Measurements from ENCODE around the gene TIGD3. TPM values are rescaled to one million over a fixed set of nuclear protein-coding genes. Genes with fewer than 3 reads are reported as not detected.

Gene TIGD3
- total RNA-seq, 4 donors from 2014 or later: 0.34 TPM; not detected in 3

- TF ChIP-seq POLR2A (IDR thresholded peaks at IDR 0.05): no peak
- H3K27me3 ChIP-seq: no peaks in the 10 kb centered on the region
- H3K9me3 ChIP-seq: no peaks in the 10 kb centered on the region
- H3K4me3 ChIP-seq (replicated peaks in 1 of 3): no peak overlapping the region
- 96 to 98% methylated on average over 11 to 20 of the region's 20 CpGs for WGBS, 2 donors
- no peak for DNase-seq
- H3K27ac ChIP-seq: no peak overlapping the region
- intact Hi-C loops (cut with DNase I): no loop called here
- peaks cover 0 to 28% of the 10 kb centered on the region in 2 donors for H3K4me1 ChIP-seq
- peaks cover 24 to 26% of the 10 kb centered on the region in 2 donors for H3K36me3 ChIP-seq
These were observed 39.6 kb downstream of the TIGD3 start for GRCh38 chr11:65394125-65394536.

- TF ChIP-seq CTCF (IDR thresholded peaks at IDR 0.05) (no peak), POLR2A (IDR thresholded peaks at IDR 0.05) (no peak)
- Histone ChIP-seq H3K4me1 (peaks cover 0 to 9% of the 10 kb centered on the region in 2 donors), H3K9me3 (no peaks in the 10 kb centered on the region), H3K27ac (no peak overlapping the region), H3K27me3 (no peaks in the 10 kb centered on the region), H3K4me3 (replicated peaks in 1 of 3) (no peak overlapping the region), H3K36me3 (peaks cover 33 to 45% of the 10 kb centered on the region in 2 donors)
- WGBS, 2 donors: 85 to 96% methylated on average over 8 to 9 of the region's 15 CpGs
- intact Hi-C loops (cut with DNase I): no loop called here
- no peak for DNase-seq
These were observed 41.5 kb downstream of the TIGD3 start for GRCh38 chr11:65395961-65396530.

DNA sequence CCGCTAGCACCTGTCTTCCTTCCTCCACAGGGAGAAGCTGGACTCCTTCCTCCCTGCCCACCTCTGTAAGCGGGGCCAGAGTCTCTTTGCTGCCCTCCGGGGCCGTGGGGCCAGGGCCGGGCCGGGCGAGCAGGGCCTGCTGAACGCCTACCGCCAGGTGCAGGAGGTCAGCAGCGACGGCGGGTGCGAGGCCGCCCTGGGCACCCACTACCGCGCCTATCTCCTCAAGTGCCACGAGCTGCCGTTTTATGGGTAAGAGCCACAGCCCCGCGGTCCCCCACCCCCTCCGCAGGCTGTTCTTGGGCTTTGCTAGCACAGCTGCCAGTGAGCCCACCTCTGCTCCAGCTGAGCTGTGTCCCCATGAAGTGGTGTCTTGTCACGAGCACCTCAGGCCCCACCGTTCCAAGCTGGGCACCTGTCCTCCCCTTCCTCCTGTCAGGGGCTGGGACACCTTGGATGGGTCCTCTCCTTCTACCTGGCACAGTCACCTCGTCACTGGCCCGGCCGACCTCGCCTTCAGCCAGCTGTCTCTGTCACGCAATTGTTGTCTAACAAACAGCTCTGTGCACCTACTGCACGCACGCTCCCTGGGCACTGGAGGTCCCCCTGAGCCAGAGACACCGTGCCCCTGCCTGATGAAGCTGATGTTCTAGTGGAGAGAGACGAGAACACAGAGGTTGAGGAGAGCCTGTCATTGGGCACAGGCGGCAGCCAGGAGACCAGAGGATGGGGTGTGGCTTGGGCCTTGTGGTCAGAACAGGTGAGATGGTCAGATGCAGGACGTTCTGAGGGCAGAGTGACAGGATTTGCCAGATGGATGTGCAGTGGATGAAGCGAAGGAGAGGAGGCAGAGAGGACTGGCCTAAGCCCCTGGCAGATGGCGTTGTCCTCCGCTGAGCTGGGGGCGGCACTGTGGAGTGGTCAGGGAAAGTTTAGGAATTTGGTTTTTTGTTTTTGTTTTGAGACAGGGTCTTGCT, 42.5 kb downstream of the TIGD3 start:
- H3K9me3 ChIP-seq: no peaks in the 10 kb centered on the region
- 94 to 95% methylated on average over 38 of the region's 38 CpGs for WGBS, 2 donors
- intact Hi-C loops (cut with DNase I): no loop called here
- H3K36me3 ChIP-seq: peaks cover 33 to 46% of the 10 kb centered on the region in 2 donors
- no peak overlapping the region for H3K27ac ChIP-seq
- H3K27me3 ChIP-seq: no peaks in the 10 kb centered on the region
- DNase-seq: no peak
- no peaks in the 10 kb centered on the region for H3K4me1 ChIP-seq
- TF ChIP-seq POLR2A (IDR thresholded peaks at IDR 0.05) (no peak), CTCF (IDR thresholded peaks at IDR 0.05) (no peak)
- no peak overlapping the region for H3K4me3 ChIP-seq (replicated peaks in 1 of 3)

GRCh38 chr11:65398362-65398910, 43.9 kb downstream of the TIGD3 start:
- peaks cover 27 to 47% of the 10 kb centered on the region in 2 donors for H3K36me3 ChIP-seq
- no peaks in the 10 kb centered on the region for H3K27me3 ChIP-seq
- H3K9me3 ChIP-seq: no peaks in the 10 kb centered on the region
- intact Hi-C loops (cut with DNase I): no loop called here
- 88 to 94% methylated on average over 10 to 15 of the region's 16 CpGs for WGBS, 2 donors
- no peak for DNase-seq
- no peaks in the 10 kb centered on the region for H3K4me1 ChIP-seq
- H3K4me3 ChIP-seq (replicated peaks in 1 of 3): no peak overlapping the region
- no peak overlapping the region for H3K27ac ChIP-seq
- TF ChIP-seq CTCF (IDR thresholded peaks at IDR 0.05) (no peak), POLR2A (IDR thresholded peaks at IDR 0.05) (no peak)

GRCh38 chr11:65399249-65399648, 44.7 kb downstream of the TIGD3 start:
- Histone ChIP-seq H3K4me3 (replicated peaks in 1 of 3) (no peak overlapping the region), H3K9me3 (no peaks in the 10 kb centered on the region), H3K4me1 (peaks cover 0 to 5% of the 10 kb centered on the region in 2 donors), H3K36me3 (peaks cover 23 to 40% of the 10 kb centered on the region in 2 donors), H3K27ac (no peak overlapping the region), H3K27me3 (no peaks in the 10 kb centered on the region)
- TF ChIP-seq CTCF (IDR thresholded peaks at IDR 0.05): no peak
- intact Hi-C loops (cut with DNase I): no loop called here
- WGBS, 2 donors: 96 to 98% methylated on average over 13 of the region's 13 CpGs
- DNase-seq: no peak

Measured in thyroid gland (tissue), 4 donors.